Measurements from ENCODE around the gene OASL. TPM values are rescaled to one million over a fixed set of nuclear protein-coding genes. Genes with fewer than 3 reads are reported as not detected.

The OASL gene
- total and polyA plus RNA-seq, 10 of the 15 experiments (the other 5 are each of a cell fraction or from before 2014, with no cell fraction given) = 2.3 to 9.1 (median 2.7) TPM

DNA sequence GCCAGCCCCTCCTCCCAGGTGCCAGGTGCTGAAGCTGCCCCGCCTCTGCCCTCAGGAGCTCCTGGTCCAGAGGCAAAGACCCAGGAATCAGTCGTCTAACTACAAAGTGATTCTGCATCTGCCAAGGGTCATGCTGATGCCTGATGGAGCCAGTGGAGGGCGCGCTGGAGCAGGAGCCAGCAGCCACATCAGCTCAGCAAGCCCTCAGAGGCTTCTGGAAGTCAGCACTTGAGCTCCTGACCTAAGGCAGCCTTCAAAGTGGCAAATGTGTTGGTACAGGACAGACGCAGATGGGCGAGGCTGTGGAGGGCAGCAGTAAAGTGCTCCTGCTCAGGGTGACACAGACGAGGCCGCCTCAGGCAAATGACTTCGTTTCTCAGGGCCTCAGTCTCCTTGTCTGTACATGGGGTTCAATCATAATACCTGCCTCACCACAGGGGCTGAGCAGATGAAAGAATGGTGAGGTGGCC, 33.7 kb downstream of the OASL start:
- peaks cover 10 to 16% of the 10 kb centered on the region in 2 experiments for H3K36me3 ChIP-seq (ENCODE audit: control insufficient read depth in 2 of 2, insufficient read depth in 2 of 2, low read length in 1 of 2)
- DNase-seq (ENCODE audit: low read depth, low spot score) = no peak

More for the DNA sequence above, 33.7 kb downstream of the OASL start:
- no TSS peak for BruUV-seq (replicated peaks)
- Histone ChIP-seq H3K9me3 (replicated peaks; ENCODE audit: control insufficient read depth, insufficient read depth, low read length) (no peaks in the 10 kb centered on the region), H3K27me3 (replicated peaks in 1 of 2; ENCODE audit: control insufficient read depth in 2 of 2, insufficient read depth in 2 of 2, low read length in 1 of 2) (no peaks in the 10 kb centered on the region), H3K4me1 (ENCODE audit: control insufficient read depth, insufficient read depth, low read length) (no peaks in the 10 kb centered on the region), H4K20me1 (ENCODE audit: control insufficient read depth, insufficient read depth) (no peaks in the 10 kb centered on the region), H3K9ac (ENCODE audit: control insufficient read depth, insufficient read depth, low read length) (no peak overlapping the region), H3K4me3 (no peak overlapping the region), H3K79me2 (ENCODE audit: control insufficient read depth, insufficient read depth, low read length) (no peaks in the 10 kb centered on the region), H3K27ac (ENCODE audit: control insufficient read depth, insufficient read depth) (no peak overlapping the region), H3K4me2 (ENCODE audit: control insufficient read depth, insufficient read depth) (no peak overlapping the region), H2AFZ (ENCODE audit: control insufficient read depth, low read depth, low read length) (no peak overlapping the region)
- RAD21 ChIA-PET (ENCODE audit: unreplicated experiment) = interaction anchor here (0.7 to 2.3 kb wide), 7 partner anchors 20 to 219 kb away, joined by 3 to 24 read pairs (median 4); no protein-coding TSS in a partner anchor
- TF ChIP-seq, protein P1, sequence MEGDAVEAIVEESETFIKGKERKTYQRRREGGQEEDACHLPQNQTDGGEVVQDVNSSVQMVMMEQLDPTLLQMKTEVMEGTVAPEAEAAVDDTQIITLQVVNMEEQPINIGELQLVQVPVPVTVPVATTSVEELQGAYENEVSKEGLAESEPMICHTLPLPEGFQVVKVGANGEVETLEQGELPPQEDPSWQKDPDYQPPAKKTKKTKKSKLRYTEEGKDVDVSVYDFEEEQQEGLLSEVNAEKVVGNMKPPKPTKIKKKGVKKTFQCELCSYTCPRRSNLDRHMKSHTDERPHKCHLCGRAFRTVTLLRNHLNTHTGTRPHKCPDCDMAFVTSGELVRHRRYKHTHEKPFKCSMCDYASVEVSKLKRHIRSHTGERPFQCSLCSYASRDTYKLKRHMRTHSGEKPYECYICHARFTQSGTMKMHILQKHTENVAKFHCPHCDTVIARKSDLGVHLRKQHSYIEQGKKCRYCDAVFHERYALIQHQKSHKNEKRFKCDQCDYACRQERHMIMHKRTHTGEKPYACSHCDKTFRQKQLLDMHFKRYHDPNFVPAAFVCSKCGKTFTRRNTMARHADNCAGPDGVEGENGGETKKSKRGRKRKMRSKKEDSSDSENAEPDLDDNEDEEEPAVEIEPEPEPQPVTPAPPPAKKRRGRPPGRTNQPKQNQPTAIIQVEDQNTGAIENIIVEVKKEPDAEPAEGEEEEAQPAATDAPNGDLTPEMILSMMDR (IDR thresholded peaks at IDR 0.05 in 2 of 3, conservative IDR thresholded peaks at IDR 0.05 in 1 of 3; ENCODE audit: control insufficient read depth in 2 of 3, extremely low read depth in 1 of 3, insufficient read depth in 1 of 3, low read depth in 3 of 3, low read length in 3 of 3) = peak; percentile 63 to 77 (median 73)
- peak; percentile 53 for TF ChIP-seq RAD21 (IDR thresholded peaks at IDR 0.05; ENCODE audit: insufficient read depth, low read depth, low read length)
- peak; percentile 68 for TF ChIP-seq SMC3 (IDR thresholded peaks at IDR 0.05; ENCODE audit: borderline replicate concordance, low read length)
- TF ChIP-seq YY1 (IDR thresholded peaks at IDR 0.05; ENCODE audit: low read depth, low read length) = 0 out of 2 replicates have a peak, but pooled peaks have one; percentile 9
- no peak for TF ChIP-seq FOS (IDR thresholded peaks at IDR 0.05; ENCODE audit: borderline replicate concordance, extremely low read depth, insufficient read length)
- SMC1A ChIA-PET (ENCODE audit: uncharacterized antibody, unreplicated experiment) = interaction anchor here (0.6 to 2.1 kb wide), 12 partner anchors 32 to 424 kb away, joined by 3 to 10 read pairs (median 4); partner anchors contain the start of genes OASL and POP5
- in situ Hi-C loops (cut with MboI) (no loop called here), intact Hi-C loops (cut with micrococcal nuclease; ENCODE audit: unreplicated experiment) (loop anchor here (1.0 kb wide), 1 partner anchor 105 kb away; no protein-coding TSS in a partner anchor)
- POLR2A ChIA-PET = interaction anchor here (0.6 to 1.9 kb wide), 4 partner anchors 53 to 471 kb away, joined by 3 to 9 read pairs (median 4); no protein-coding TSS in a partner anchor
- FAIRE-seq (no peak), ATAC-seq (peak; percentile 87)
- CTCF ChIA-PET = interaction anchor here (0.7 to 3.3 kb wide), 20 partner anchors 12 to 438 kb away, joined by 3 to 28 read pairs (median 3); partner anchors contain the start of gene POP5
- WGBS (ENCODE audit: insufficient coverage, insufficient replicate concordance, low lambda C conversion rate, missing lambda C conversion rate) = 82% methylated on average over 9 of the region's 9 CpGs

All from GM12878 (cell line).